A204.1 (cell line): ENCODE measurements around the gene LMTK2.

Experiments
- FAIRE-seq: peaks from 2 replicates; lab custom pipeline; 2012; peaks lifted over from hg19 to GRCh38; lab: Jason Lieb, UNC

LMTK2 gene

GRCh38 chr7:98217623-98218582 lies 111.2 kb downstream of the LMTK2 start:
- FAIRE-seq: no peak

DNA sequence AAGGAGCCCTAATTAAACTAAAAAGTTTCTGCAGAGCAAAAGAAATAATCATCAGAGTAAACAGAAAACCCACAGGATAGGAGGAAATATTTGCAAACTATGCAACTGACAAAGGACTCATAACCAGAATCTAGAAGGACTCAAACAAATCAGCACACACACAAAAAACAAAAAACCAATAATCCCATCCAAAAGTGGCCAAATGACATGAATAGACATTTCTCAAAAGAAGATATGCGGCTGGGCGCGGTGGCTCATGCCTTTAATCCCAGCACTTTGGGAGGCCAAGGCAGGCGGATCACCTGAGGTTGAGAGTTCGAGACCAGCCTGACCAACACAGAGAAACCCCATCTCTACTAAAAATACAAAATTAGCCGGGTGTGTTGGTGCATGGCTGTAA lies 112.7 kb downstream of the LMTK2 start:
- peak; percentile 32 for FAIRE-seq

GRCh38 chr7:98221611-98222532 lies 115.2 kb downstream of the LMTK2 start:
- no peak for FAIRE-seq

DNA sequence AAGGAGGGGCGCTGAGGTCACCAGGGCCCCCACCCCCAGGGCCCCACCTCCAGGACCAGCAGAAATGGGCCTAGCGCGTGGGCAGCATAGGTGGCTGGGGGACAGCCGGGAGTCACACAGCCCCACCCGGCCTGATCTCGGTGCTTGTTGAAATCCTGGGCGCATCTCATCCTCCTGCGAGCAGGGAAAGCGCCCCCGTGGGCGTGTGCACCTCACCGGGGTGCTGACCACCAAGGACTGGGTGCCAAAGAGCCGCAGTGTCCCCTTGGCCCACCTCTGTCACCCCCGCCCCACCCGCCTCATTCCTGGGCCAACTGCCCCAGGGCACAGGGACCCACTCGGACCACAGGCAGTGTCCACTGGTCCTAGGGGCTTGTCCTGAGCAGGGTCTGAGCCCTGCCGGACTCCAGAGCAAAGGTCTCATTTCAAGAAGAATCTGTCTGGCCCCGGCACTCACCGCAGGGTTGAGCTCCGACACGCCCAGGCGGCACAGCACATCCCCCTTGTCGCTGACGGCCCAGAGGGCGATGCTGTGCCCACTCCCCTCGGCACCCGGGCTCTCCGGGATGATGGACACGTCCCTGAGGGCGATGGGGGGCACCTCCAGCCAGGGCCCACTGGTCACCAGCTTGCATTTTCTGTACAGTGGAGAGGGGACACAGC lies 116.0 kb downstream of the LMTK2 start:
- FAIRE-seq: no peak

DNA sequence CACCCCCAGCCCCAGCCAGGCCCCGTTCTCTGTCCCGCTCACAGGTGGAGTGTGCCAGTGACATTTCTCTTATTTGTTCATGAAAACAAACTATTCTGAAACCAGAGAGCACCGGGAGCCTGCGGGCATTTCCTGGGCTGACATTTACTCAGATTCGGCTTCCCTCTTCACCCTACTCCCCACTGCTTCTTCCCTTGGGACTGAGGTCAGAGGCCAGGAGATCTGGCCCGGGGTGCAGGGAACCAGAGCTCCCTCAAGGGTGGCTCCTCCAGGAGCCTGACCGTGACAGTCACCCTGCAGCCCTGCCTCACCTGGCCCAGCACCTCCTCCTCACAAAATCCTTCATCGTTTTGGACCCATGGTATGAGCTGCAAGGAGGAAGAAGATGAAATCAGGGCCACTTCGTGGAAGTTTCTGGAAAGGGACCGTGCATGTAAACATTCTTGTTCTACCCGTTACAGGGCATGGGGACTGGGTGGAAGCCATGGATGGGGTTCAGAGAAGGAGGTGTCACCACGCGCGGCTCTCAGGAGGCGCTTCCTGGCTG lies 116.8 kb downstream of the LMTK2 start:
- FAIRE-seq: no peak

- no peak for FAIRE-seq
Observed at GRCh38 chr7:98223898-98224700, 117.4 kb downstream of the LMTK2 start.

DNA sequence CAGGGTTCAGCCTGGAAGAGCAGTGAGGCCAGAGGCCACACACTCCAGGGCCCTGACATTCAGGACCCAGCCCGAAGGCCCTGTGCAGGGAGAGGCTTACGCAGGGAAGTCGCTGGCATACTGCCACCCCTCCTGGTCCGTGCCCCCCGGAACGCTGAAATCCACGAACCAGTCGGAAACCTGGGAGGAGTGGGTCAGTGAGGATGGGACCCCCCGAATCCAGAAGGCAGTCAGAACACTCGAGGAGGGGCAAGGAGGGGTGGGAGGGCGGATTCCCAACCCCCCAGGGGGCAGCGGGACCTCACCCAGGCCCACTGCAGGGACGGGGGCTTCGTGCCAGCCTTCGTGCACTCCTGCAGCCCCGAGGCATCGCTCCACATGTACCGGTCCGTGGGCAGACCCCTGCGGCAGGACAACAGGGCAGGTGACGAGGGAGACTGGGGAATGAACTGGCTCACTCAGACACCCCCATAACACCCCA lies 118.1 kb downstream of the LMTK2 start:
- FAIRE-seq: no peak

DNA sequence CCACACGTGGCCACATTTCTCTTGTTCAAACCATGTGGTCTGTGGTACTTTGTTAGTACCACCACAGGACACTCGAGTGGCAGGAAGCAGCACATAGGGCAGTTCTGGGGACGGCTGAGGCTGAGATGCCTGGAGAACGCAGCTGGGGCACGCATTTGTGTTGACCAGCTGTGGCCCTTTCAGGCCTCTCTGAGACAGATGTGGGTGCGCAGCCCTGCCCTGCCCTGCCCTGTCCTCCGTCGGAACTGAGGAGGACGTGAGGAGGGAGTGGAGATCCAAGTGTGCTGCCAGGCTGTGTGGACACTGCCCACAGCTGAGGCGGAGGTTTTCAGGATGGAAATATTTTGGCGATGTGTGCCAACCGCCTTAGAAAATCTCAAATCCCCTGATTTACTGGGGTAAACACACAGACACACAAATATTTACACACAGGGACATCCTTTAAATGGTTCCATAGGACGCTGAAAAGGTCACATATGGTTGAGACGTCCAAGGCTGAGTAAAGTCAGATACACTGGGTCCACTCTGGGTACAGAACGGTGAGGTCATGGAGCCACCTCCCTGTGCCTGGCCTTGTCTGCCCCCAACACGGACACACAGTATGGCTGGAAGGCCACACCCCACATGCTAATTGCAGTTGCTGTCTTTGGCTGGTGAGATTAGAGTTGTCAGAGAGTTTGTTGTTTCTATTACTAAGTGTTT lies 119.4 kb downstream of the LMTK2 start:
- FAIRE-seq: no peak

DNA sequence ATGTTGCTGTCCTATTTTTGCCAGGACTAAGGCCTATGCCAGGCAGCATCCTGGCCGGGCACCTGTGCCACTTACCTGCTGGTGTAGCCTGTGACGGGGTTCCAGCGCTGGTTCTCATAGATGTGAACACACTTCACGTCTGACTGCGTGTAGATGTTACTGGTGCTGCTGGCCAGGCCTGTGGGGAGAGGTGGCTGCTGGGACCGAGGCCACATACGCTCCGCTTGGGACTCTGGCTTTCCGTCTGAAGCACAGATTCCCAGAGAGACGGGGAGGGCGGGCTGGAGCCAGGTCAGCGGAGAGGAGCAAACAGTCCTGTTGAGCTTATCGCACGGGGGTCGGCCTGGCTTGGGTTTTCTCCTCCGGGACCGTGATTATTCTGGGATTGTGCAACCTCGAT lies 121.3 kb downstream of the LMTK2 start:
- no peak for FAIRE-seq

DNA sequence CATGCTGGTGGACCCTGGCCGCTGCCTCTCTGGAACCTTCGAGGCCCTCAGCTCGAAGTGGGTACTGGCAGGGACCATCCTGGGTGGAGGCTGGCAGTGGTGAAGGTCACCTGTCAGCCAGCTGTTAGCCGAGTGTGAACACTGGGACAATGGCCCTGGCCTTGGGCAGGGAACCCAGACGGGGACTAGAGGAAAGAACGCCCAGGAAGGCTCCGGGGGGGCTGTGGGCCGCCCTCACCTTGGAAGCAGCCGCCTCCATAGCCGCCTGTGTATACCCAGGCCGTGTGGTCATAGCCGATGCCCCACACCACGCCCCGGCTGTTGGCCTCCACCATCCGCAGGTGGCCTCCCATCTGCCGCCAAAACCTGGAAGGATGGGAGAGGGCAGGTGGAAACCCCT lies 122.1 kb downstream of the LMTK2 start:
- FAIRE-seq: no peak

- FAIRE-seq: no peak
Observed at GRCh38 chr7:98229441-98229840, 122.8 kb downstream of the LMTK2 start.

- FAIRE-seq: no peak
Observed at GRCh38 chr7:98229991-98230745, 123.5 kb downstream of the LMTK2 start.

DNA sequence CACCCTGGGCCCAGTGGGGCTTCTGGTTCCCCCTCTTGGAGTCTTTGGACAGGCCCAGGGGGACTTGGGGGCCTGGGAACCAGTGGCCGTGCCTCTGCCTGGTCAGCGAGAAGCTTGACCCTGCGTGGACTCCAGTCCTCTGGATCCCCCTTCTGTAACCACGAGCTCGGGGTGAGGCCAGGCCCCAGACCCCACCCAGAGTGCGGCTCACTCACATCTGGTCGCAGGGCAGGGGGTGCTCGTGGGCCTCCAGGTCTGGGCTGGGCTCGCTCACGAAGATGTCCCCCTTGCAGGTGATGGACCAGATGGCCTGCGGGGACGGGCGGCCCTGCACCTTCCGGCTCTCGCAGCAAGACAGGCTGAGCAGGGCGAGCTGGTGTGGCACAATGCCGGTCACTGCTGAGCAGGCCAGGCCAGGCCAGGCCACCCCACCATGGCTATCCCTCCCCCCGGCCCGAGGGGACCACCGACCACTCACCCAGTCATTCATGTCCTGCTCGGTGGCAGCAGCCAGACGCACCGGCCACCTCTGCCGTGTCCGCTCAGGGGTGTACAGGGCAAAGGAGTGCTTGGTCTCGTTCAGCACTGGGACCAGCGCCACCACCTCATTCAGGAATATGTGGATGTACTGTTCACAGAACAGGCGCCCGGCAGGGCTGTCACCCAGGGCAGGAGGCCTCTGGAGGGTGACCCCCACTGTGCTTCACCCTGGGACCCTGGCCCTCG lies 124.2 kb downstream of the LMTK2 start:
- no peak for FAIRE-seq

DNA sequence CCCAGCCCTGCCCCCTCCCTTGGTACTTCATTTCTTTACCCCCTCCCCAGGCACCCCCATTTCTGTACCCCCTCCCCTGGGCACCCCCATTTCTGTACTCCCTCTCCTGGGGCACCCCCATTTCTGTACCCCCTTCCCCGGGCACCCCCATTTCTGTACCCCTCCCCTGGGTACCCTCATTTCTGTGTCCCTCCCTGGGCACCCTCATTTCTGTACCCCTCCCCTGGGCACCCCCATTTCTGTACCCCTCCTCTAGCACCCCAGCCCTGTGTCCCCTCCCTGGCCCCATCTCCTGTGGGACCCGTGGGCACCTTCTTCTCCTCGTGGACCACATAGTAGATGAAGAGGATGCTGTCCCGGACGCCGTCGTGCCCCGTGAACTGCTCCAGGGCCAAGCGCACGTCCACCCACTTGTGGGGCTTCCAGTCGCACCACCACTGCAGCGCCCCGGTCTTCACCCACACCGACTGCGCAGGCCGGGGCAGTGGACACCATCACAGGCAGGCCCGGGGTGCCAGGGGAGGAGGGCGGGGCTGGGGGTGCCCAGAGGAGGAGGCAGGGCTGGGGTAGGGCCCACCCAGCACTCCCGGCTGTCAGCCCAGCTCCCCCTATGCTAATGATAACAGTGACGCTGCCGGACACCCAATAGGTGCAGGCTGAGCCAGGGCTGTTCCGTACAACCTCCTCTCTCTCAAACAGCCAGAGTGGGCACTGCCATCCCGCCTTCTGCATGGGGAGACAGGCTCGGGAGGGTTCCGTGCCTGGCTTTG lies 125.0 kb downstream of the LMTK2 start:
- FAIRE-seq: no peak

DNA sequence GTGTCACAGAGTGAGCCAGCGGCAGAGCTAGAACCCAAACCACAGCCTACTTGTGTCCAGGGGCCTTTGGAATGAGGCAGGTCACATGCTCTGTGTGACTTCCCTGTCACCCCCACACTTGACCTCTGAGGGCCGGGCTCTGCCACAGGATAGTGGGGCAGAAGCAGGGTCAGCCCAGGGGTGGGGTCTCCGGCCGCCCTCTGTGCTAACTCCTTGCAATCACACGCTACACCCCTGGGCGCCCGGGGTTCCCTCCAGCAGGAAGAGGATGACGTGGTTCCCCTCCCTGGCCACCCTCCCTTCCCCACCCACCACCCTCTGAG lies 125.6 kb downstream of the LMTK2 start:
- no peak for FAIRE-seq

DNA sequence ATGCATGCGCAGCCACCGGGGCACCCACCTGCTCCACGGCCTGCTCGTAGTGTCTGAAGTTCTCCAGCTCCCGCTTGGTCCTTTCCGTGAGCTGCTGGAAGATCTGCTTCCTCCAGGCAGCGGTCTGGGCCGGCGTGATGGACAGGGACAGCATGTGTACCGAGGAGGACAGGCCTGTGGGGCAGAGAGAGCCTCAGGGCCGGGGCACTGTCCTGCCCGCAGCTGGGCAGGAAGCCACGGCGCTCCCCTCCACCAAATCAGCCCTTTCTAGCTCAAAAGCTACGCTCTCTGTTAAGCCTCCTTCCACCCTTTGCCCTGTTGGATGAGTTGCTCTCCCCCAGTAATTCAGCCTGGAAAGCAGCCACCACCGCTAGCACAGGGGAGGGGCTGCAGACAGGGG lies 126.1 kb downstream of the LMTK2 start:
- FAIRE-seq: no peak

DNA sequence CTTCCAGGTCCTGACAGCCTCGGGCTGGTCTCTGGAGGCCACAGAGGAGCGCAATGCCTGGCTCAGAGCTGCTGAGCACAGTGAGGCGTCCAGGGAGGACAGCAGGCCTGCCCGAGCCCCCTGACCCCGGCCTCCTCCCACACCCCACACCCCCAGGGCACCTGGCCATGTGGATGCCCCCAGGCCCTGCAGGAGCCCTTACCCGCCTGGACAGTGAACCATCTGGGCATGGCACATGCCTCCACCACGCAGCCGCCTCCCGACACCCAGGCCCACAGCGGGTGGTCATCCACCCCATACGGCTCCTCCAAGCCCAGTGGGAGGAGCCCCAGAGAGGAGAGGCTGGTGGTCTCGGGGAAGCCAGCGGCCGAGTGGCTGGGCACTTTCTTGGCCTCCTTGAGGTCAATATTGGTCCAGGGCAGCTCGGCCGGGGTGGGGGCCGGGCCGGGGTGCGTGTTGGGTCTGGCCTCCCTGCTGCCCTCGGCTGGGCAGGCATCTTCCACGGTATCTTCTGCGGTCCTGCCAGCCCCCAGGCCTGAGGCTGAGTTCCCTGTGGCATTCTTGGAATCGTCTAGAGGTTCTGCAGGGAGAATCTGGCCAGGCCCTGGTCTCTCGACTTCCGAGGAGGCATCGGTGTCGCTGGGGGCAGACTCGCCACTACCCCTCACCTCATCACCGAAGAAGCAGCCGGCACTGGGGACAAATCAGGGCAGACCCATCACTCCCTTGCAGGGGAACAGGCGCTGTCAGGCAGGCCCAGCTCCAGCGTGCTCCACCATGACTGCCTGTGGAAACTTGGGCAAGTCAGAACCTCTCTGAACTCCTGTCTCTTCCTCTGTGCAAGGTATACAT lies 126.8 kb downstream of the LMTK2 start:
- no peak for FAIRE-seq
